Measurements from ENCODE around the gene CTNNA1.
"Not testable (repeated sequence)": the region's sequence is repeated elsewhere in the genome, so short reads cannot be mapped to it uniquely, and the experiment has no call there.

The CTNNA1 gene, protein sequence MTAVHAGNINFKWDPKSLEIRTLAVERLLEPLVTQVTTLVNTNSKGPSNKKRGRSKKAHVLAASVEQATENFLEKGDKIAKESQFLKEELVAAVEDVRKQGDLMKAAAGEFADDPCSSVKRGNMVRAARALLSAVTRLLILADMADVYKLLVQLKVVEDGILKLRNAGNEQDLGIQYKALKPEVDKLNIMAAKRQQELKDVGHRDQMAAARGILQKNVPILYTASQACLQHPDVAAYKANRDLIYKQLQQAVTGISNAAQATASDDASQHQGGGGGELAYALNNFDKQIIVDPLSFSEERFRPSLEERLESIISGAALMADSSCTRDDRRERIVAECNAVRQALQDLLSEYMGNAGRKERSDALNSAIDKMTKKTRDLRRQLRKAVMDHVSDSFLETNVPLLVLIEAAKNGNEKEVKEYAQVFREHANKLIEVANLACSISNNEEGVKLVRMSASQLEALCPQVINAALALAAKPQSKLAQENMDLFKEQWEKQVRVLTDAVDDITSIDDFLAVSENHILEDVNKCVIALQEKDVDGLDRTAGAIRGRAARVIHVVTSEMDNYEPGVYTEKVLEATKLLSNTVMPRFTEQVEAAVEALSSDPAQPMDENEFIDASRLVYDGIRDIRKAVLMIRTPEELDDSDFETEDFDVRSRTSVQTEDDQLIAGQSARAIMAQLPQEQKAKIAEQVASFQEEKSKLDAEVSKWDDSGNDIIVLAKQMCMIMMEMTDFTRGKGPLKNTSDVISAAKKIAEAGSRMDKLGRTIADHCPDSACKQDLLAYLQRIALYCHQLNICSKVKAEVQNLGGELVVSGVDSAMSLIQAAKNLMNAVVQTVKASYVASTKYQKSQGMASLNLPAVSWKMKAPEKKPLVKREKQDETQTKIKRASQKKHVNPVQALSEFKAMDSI

DNA sequence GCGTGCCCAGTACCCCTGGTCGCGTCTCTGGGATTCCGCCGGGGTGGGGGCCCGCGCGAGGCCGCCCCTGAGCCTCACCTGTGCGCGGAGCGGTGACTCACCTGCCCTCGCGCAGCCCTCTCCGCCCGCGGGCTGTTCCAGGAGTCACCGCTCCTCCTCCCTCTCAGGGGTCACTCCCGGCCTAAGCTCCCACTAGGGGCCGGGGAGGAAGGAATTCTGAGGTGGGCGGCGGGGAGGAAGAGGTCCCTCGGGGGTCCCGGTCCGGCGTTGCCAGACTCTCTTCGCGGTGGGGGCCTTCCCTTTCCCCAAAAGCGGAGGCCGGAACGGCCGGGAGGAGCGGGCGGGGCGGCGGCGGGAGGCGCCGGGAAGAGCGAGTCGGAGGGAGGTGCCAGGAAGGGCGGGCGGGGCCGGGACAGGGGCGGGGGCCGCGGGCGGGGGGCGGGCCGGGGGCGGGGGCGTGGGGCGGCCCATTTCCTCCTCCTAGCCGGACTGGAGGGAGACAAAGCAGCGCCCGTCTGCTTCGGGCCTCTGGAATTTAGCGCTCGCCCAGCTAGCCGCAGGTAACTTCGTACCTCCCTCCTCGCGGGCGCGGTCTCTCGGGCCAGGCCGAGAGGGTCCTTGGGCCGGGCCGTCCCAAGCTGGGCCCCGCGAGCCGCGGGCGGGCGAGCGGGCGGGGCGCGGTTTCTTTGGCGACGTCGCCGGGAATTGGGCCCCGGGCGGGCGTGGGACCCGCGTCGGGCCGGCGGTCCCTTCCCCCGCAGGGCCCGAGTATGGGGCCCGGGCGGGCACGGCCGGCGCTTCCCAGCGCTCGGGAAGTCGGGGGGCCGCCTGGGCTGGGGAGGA, at the start of gene CTNNA1:
CTNNA1 (plus strand) TSS at position 475 of the 843 bp plus-strand sequence. CDS start 28,500 bp downstream, outside the sequence.
- Mint-ChIP-seq H3K36me3 (ENCODE audit: low read depth) (peaks cover 15% of the 10 kb centered on the region), H3K4me3 (peak within 1 kb of the TSS; percentile 76), H3K4me1 (ENCODE audit: low read depth) (peaks cover 17% of the 10 kb centered on the region), H3K9me3 (peaks cover 3% of the 10 kb centered on the region), H3K27ac (peak within 1 kb of the TSS; percentile 36), H3K27me3 (ENCODE audit: low read depth) (peaks cover 56% of the 10 kb centered on the region)

DNA sequence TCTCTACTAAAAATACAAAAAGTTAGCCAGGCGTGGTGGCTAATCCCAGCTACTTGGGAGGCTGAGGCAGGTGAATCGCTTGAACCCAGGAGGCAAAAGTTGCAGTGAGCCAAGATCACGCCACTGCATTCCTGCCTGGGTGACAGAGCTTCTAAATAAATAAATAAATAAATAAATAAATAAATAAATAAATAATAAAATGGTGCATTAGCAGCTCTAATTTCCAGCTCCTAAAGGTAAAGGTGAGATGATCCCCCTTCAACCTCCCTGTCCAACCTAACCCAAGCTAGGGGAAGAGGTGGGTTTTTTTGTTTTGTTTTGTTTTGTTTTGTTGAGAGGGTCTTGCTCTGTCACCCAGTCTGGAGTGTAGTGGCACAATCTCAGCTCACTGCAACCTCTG, 49.4 kb upstream of the CTNNA1 start:
- H3K27ac Mint-ChIP-seq; H3K4me3 Mint-ChIP-seq; H3K9me3 Mint-ChIP-seq; H3K4me1 Mint-ChIP-seq (ENCODE audit: low read depth); H3K36me3 Mint-ChIP-seq (ENCODE audit: low read depth): not testable (repeated sequence)
- peaks cover 56% of the 10 kb centered on the region for H3K27me3 Mint-ChIP-seq (ENCODE audit: low read depth)

DNA sequence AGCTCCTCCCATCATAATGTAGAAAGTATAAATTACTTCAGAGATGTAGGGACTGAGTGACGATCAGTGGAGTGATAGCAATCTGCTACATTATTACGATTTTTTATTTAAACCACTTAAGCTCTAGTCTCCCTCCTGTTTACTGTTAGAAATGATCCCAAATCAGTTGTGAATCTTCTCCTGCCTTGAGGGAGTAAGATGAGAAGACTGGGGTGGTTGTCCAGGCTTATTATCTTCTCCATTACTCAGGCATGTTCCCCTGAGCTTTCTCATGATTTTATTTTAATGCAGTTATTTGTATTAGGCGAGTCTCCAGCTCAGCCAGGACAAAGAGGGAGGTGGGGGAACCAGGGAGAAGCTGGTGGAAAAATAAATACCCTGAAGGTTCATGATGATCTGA, 48.2 kb upstream of the CTNNA1 start:
- H3K9me3 Mint-ChIP-seq: no peaks in the 10 kb centered on the region
- H3K27ac Mint-ChIP-seq: no peak overlapping the region
- peaks cover 50% of the 10 kb centered on the region for H3K27me3 Mint-ChIP-seq (ENCODE audit: low read depth)
- no peak overlapping the region for H3K4me3 Mint-ChIP-seq
- H3K4me1 Mint-ChIP-seq (ENCODE audit: low read depth): no peaks in the 10 kb centered on the region
- H3K36me3 Mint-ChIP-seq (ENCODE audit: low read depth): no peaks in the 10 kb centered on the region

DNA sequence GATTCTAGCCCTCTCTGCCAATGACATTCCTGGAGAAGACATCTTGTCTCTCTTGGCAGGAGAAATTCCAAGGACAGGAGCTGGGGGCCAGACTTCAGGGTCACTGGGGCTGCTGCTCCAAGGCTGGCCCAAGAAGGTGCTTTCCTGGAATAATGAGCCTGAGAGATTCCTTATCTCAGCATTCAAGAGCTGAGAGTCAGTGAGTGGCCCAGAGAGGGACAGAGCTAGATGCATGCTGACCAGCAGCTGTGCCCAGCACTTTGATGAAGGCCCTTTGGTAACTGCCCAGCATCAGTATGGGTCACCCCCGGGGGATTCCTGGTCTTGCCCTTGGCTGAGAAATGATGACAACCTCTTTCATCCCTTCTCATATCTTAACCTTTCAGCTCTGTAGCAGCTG, 47.7 kb upstream of the CTNNA1 start:
- Mint-ChIP-seq H3K27me3 (ENCODE audit: low read depth) (peaks cover 45% of the 10 kb centered on the region), H3K9me3 (no peaks in the 10 kb centered on the region), H3K4me3 (no peak overlapping the region), H3K36me3 (ENCODE audit: low read depth) (no peaks in the 10 kb centered on the region), H3K4me1 (ENCODE audit: low read depth) (no peaks in the 10 kb centered on the region), H3K27ac (no peak overlapping the region)

DNA sequence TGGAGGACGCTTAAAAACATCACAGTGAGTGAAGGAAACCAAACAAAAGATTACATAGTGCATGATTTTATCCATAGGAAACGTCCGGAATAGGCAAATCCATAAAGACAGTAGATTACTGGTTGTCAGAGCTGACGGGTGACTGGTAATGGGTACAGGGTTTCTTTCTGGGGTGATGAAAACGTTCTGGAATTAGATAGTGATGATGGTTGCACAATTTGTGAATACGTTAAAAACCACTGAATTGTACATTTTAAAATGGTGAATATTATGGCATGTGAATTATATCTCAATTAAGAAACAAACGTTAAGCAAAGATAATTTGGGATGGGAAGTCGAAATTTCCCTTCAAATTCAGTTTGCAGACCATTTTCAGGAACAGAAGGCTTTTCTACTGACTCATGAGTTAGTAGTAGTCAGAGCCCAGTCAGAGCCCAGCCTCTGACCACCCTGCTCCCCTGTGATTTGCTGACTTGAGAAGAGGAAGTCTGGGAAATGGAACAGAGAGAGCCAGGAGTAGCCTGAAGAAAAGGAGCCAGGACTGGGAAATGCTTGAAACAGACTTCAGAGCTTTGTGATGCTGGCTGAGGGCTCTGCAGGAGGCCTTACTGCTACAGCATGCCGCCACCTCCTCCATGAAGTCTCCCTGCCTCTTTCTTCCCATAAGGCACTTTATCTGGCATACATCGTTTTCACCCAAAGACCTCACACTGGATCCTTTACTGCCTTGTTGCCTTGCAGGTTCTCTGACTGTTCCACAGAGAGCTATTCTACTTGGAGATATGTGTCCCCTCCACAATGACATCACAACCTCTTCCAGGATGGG, 46.4 kb upstream of the CTNNA1 start:
- peaks cover 39% of the 10 kb centered on the region for H3K27me3 Mint-ChIP-seq (ENCODE audit: low read depth)
- no peaks in the 10 kb centered on the region for H3K9me3 Mint-ChIP-seq
- H3K4me3 Mint-ChIP-seq: no peak overlapping the region
- no peak overlapping the region for H3K27ac Mint-ChIP-seq
- H3K4me1 Mint-ChIP-seq (ENCODE audit: low read depth): no peaks in the 10 kb centered on the region
- H3K36me3 Mint-ChIP-seq (ENCODE audit: low read depth): no peaks in the 10 kb centered on the region

DNA sequence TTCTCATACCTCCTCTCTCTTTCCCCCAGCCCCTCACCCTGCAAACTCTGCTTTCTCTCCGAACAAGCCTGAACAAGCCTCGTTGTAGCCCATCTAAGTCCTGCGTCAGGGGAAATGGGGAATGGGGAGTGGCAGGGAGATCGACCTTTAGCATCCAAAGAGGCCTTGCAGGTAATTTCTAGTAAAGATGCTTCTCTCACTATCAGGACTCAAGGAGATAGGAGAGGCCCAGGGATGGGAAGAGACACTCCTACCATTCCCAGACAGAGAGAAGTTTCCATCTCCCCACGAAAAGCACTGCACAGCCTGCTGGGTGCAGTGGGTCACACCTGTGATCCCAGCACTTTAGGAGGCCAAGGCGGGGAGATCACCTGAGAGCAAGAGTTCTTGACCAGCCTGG, 44.4 kb upstream of the CTNNA1 start:
- Mint-ChIP-seq H3K4me3 (no peak overlapping the region), H3K27ac (peak overlapping the region; percentile 36), H3K9me3 (no peaks in the 10 kb centered on the region), H3K27me3 (ENCODE audit: low read depth) (peaks cover 34% of the 10 kb centered on the region), H3K36me3 (ENCODE audit: low read depth) (no peaks in the 10 kb centered on the region), H3K4me1 (ENCODE audit: low read depth) (no peaks in the 10 kb centered on the region)

DNA sequence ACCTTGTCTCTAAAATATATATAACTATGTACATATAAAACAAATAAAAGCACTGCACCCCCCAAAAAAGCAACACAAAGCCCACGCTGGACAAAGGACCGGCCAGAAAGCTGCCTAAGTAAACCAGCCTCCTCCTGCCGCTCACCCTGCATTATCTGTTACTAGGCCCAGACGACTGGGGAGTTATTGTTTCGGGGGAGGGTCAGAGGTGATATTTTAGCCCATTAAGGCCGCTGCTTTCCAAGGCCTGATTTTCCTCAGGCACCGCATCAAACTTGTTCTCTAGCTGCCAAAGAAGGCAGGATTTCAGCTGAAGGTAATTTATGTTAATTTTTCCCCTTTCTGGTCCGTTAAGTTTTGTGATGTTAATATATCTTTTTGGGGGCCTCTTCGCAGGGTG, 44.0 kb upstream of the CTNNA1 start:
- no peak overlapping the region for H3K4me3 Mint-ChIP-seq
- no peak overlapping the region for H3K27ac Mint-ChIP-seq
- H3K4me1 Mint-ChIP-seq (ENCODE audit: low read depth): no peaks in the 10 kb centered on the region
- no peaks in the 10 kb centered on the region for H3K9me3 Mint-ChIP-seq
- H3K36me3 Mint-ChIP-seq (ENCODE audit: low read depth): no peaks in the 10 kb centered on the region
- peaks cover 34% of the 10 kb centered on the region for H3K27me3 Mint-ChIP-seq (ENCODE audit: low read depth)

DNA sequence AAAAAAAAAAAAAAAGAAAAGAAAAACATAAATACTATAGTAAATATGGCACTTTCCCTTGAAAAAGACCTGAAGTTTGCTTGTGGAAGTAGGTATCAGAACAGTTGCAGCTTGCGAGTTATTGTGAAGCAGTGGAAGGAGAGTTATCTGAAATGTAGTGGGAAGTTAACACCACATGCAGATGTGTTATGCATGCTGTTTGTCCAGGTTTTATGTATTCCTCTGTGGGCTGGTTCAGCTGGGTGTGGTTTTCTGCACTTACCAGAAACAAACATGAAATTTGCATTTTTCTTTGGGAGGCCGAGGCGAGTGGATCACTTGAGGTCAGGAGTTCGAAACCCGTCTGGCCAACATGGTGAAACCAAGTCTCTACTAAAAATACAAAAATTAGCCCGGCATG, 42.1 kb upstream of the CTNNA1 start:
- Mint-ChIP-seq H3K27ac (no peak overlapping the region), H3K4me3 (no peak overlapping the region), H3K36me3 (ENCODE audit: low read depth) (no peaks in the 10 kb centered on the region), H3K9me3 (no peaks in the 10 kb centered on the region), H3K4me1 (ENCODE audit: low read depth) (no peaks in the 10 kb centered on the region), H3K27me3 (ENCODE audit: low read depth) (peaks cover 40% of the 10 kb centered on the region)

DNA sequence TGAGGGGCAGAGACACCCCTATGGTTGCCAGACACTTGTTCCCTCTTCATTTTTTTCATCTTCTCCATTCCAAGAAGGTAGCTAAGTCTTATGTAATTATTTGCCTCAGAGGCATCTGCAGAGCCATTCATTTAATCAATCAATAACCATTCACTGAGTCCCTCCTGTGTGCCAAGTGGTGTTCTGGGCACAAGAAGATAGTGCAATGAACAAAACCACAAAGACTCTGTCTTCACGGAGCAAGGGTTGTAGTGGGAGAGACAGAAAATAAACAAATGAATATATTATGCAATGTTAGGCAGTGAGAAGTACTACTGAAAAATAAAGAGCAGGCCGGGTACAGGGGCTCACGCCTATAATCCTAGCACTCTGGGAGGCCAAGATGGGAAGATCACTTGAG, 41.4 kb upstream of the CTNNA1 start:
- Mint-ChIP-seq H3K9me3 (no peaks in the 10 kb centered on the region), H3K4me1 (ENCODE audit: low read depth) (no peaks in the 10 kb centered on the region), H3K4me3 (no peak overlapping the region), H3K27ac (no peak overlapping the region), H3K36me3 (ENCODE audit: low read depth) (no peaks in the 10 kb centered on the region), H3K27me3 (ENCODE audit: low read depth) (peaks cover 41% of the 10 kb centered on the region)

DNA sequence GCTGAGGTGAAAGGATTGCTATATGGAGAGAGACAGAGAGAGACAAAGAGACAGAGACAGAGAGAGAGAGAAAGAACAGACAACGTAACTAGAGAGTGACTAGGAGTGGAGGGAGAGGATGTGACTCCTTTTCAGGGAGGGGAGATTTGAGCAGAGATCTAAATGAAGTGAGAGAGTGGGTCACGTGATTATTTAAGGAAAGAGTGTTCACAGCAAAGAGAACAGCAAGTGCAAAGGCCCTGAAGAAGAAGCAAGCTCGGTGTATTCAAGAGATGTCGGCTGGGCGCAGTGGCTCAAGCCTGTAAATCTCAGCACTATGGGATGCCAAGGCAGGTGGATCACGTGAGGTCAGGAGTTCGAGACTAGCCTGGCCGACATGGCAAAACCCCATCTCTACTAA, 40.9 kb upstream of the CTNNA1 start:
- Mint-ChIP-seq H3K4me3 (no peak overlapping the region), H3K9me3 (no peaks in the 10 kb centered on the region), H3K27ac (no peak overlapping the region), H3K4me1 (ENCODE audit: low read depth) (no peaks in the 10 kb centered on the region), H3K36me3 (ENCODE audit: low read depth) (no peaks in the 10 kb centered on the region), H3K27me3 (ENCODE audit: low read depth) (peaks cover 44% of the 10 kb centered on the region)

DNA sequence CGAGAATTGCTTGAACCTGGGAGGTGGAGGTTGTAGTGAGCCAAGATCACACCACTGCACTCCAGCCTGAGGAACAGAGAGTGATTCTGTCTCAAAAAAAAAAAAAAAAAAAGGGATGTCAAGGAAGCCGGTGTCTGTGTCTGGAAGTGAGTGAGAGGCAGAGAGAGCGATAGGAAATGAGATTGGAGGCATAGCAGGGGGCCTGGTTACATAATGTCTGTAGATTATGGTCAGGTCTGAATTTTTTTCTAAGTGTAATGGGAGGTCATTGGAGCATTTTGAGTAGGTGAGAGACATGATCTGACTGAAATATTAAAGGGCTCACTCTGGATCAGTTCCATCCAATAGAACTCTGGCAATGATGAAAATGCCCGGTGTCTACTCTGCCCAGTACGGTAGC, 40.4 kb upstream of the CTNNA1 start:
- H3K36me3 Mint-ChIP-seq (ENCODE audit: low read depth): no peaks in the 10 kb centered on the region
- H3K27me3 Mint-ChIP-seq (ENCODE audit: low read depth): peaks cover 41% of the 10 kb centered on the region
- H3K4me3 Mint-ChIP-seq: no peak overlapping the region
- no peak overlapping the region for H3K27ac Mint-ChIP-seq
- no peaks in the 10 kb centered on the region for H3K9me3 Mint-ChIP-seq
- no peaks in the 10 kb centered on the region for H3K4me1 Mint-ChIP-seq (ENCODE audit: low read depth)

DNA sequence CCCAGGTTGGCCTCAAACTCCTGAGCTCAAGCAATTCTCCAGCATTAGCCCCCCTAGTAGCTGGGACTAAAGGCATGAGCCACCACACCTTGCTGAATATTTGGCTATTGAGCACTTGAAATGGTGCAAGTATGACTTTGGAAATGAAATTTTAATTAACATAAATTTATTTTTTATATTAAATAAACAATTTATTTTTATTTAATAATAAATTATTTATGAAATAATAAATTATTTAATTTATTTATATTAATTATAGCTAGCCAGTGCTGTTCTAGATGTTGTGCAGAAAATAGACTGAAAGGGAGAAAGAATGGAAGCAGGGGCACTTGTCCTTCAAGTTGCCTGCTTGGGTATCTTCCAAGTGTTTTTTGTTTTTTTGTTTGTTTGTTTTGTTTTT, 40.0 kb upstream of the CTNNA1 start:
- no peaks in the 10 kb centered on the region for H3K9me3 Mint-ChIP-seq
- H3K4me1 Mint-ChIP-seq (ENCODE audit: low read depth): no peaks in the 10 kb centered on the region
- no peak overlapping the region for H3K27ac Mint-ChIP-seq
- no peak overlapping the region for H3K4me3 Mint-ChIP-seq
- no peaks in the 10 kb centered on the region for H3K36me3 Mint-ChIP-seq (ENCODE audit: low read depth)
- peaks cover 39% of the 10 kb centered on the region for H3K27me3 Mint-ChIP-seq (ENCODE audit: low read depth)

DNA sequence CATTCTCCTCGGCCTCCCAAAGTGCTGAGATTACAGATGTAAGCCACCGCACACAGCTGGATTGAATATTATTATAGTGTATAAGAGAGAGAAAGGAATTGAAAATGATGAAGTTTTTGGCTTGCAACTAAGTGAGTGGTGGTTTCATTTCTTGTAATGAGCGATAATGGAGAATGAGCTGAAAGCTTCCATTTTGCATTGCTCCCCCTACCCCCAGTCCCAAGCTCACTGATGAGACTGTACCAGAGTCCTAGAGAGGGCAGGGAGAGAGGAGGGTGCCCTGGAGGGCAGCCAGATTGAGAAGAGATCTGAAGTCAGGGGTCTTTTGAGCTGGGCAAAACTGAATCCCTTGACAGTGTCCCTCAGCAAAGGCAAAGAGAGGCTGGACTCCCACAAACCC, 38.5 kb upstream of the CTNNA1 start:
- peaks cover 38% of the 10 kb centered on the region for H3K27me3 Mint-ChIP-seq (ENCODE audit: low read depth)
- H3K4me3 Mint-ChIP-seq: no peak overlapping the region
- no peaks in the 10 kb centered on the region for H3K4me1 Mint-ChIP-seq (ENCODE audit: low read depth)
- no peaks in the 10 kb centered on the region for H3K36me3 Mint-ChIP-seq (ENCODE audit: low read depth)
- no peak overlapping the region for H3K27ac Mint-ChIP-seq
- H3K9me3 Mint-ChIP-seq: no peaks in the 10 kb centered on the region

Data from T-helper 1 cell treated with Interleukin-12 subunit alpha and Interleukin-12 subunit beta and Interleukin-4 antibody, amounts not matched to agents 30 μg/mL and 1 μg/mL, for 36 hours (primary cell).